ENCODE results near the gene KNDC1. TPM values are rescaled to one million over a fixed set of nuclear protein-coding genes. Genes with fewer than 3 reads are reported as not detected.

Gene KNDC1
- total and polyA plus RNA-seq, 2 donors (not counting 3 experiments of a cell fraction or from before 2014, with no cell fraction given), result not detected

GRCh38 chr10:133254421-133255120 lies 94.6 kb downstream of the KNDC1 start:
- TF ChIP-seq POLR2AphosphoS5 (IDR thresholded peaks at IDR 0.05; ENCODE audit: insufficient read depth, low read depth, low read length) (no peak), POLR2A (IDR thresholded peaks at IDR 0.05; ENCODE audit: low read depth, low read length) (no peak), FOS (IDR thresholded peaks at IDR 0.05; ENCODE audit: borderline replicate concordance, insufficient read depth, low read length) (no peak), EZH2 (IDR thresholded peaks at IDR 0.05; ENCODE audit: borderline replicate concordance, low read depth, low read length, severe bottlenecking) (no peak), CTCF (IDR thresholded peaks at IDR 0.05; ENCODE audit: extremely low read depth in 1 of 2, insufficient read depth in 1 of 2, low read depth in 1 of 2, low read length in 2 of 2) (no peak), GATA2 (IDR thresholded peaks at IDR 0.05; ENCODE audit: insufficient read depth, insufficient read length, low read depth, low read length) (no peak), JUN (IDR thresholded peaks at IDR 0.05; ENCODE audit: borderline replicate concordance, insufficient read depth, insufficient read length, low read depth) (no peak), MYC (IDR thresholded peaks at IDR 0.05; ENCODE audit: low read depth, low read length) (no peak)
- TF ChIP-seq, protein P1, sequence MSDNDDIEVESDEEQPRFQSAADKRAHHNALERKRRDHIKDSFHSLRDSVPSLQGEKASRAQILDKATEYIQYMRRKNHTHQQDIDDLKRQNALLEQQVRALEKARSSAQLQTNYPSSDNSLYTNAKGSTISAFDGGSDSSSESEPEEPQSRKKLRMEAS (IDR thresholded peaks at IDR 0.05; ENCODE audit: insufficient read depth, insufficient read length), result no peak
- BruUV-seq (replicated peaks), result no TSS peak
- Histone ChIP-seq H3K79me2 (ENCODE audit: control insufficient read depth, insufficient read depth, low read length) (no peaks in the 10 kb centered on the region), H4K20me1 (replicated peaks; ENCODE audit: control insufficient read depth, extremely low read depth, insufficient read depth, low read length) (no peaks in the 10 kb centered on the region), H3K4me3 (replicated peaks in 1 of 3; ENCODE audit: insufficient read depth in 1 of 3, low read depth in 1 of 3, low read length in 3 of 3) (no peak overlapping the region), H3K9me3 (replicated peaks; ENCODE audit: control insufficient read depth, insufficient read depth, low read length) (no peaks in the 10 kb centered on the region), H3K4me1 (ENCODE audit: control insufficient read depth, extremely low read depth, insufficient read depth, low read length) (peaks cover 21% of the 10 kb centered on the region), H3K4me2 (ENCODE audit: insufficient read depth, low read length) (no peak overlapping the region), H2AFZ (ENCODE audit: low read depth, low read length) (no peak overlapping the region), H3K36me3 (ENCODE audit: control insufficient read depth in 2 of 2, extremely low read depth in 1 of 2, insufficient read depth in 2 of 2, low read length in 2 of 2) (no peaks in the 10 kb centered on the region), H3K27ac (ENCODE audit: insufficient read depth, low read depth, low read length) (no peak overlapping the region), H3K9me1 (replicated peaks; ENCODE audit: control insufficient read depth, extremely low read depth, insufficient read depth, low read length) (no peaks in the 10 kb centered on the region), H3K27me3 (ENCODE audit: control insufficient read depth in 2 of 2, insufficient read depth in 2 of 2, low read length in 2 of 2) (no peaks in the 10 kb centered on the region), H3K9ac (replicated peaks; ENCODE audit: extremely low read depth, insufficient read depth, low read length) (no peak overlapping the region)
- FAIRE-seq (no peak), DNase-seq (ENCODE audit: low read depth, low spot score) (no peak)
- POLR2A ChIA-PET, result no interaction called here
- dilution Hi-C loops (cut with MboI; ENCODE audit: extremely low pct_ligation_motif_present, low sequenced_read_pairs), result no loop called here
- CTCF ChIA-PET, result no interaction called here
- intact Hi-C loops (cut with micrococcal nuclease), result no loop called here
